ENCODE results near the gene RBM12.

The RBM12 gene

GRCh38 chr20:35619196-35620095 lies 45.3 kb downstream of the RBM12 start:
- no peak for DNase-seq

GRCh38 chr20:35618263-35619131 lies 46.2 kb downstream of the RBM12 start:
- DNase-seq = no peak

- DNase-seq = no peak
Observed at GRCh38 chr20:35617397-35618262, 47.1 kb downstream of the RBM12 start.

GRCh38 chr20:35616465-35617396 lies 48.0 kb downstream of the RBM12 start:
- DNase-seq = no peak

- DNase-seq = peak; percentile 99
Observed at GRCh38 chr20:35615667-35616464, 48.8 kb downstream of the RBM12 start, which contains the start of gene SPAG4. SPAG4 (plus strand) TSS chr20:35615829; CDS start chr20:35616004, 175 bp downstream.

- no peak for DNase-seq
Observed at GRCh38 chr20:35611482-35611881, 53.2 kb downstream of the RBM12 start.

GRCh38 chr20:35610833-35611427 lies 53.8 kb downstream of the RBM12 start:
- DNase-seq = no peak

GRCh38 chr20:35607003-35607735 lies 57.5 kb downstream of the RBM12 start:
- no peak for DNase-seq

GRCh38 chr20:35606127-35606526 lies 58.6 kb downstream of the RBM12 start:
- no peak for DNase-seq

GRCh38 chr20:35604449-35604747 lies 60.3 kb downstream of the RBM12 start:
- DNase-seq = no peak

- DNase-seq = no peak
Observed at GRCh38 chr20:35603695-35604448, 60.8 kb downstream of the RBM12 start.

GRCh38 chr20:35602851-35603495 lies 61.7 kb downstream of the RBM12 start:
- DNase-seq = no peak

GRCh38 chr20:35601990-35602389 lies 62.7 kb downstream of the RBM12 start:
- DNase-seq = no peak

- DNase-seq = no peak
Observed at GRCh38 chr20:35600993-35601973, 63.4 kb downstream of the RBM12 start.

- DNase-seq = no peak
Observed at GRCh38 chr20:35600176-35600992, 64.3 kb downstream of the RBM12 start.

GRCh38 chr20:35599776-35600120 lies 65.0 kb downstream of the RBM12 start:
- DNase-seq = no peak

Measured in amniotic stem cell (primary cell).